OCI-LY3 (cell line): ENCODE measurements around the gene YPEL3.

Experiments
- CTCF ChIP-seq: fragments of 200-600, 300-600 bp; sonication (generic); IDR thresholded peaks from 2 replicates; pipeline ENCODE4 v1.5.1; 2014; ENCODE audit warnings: antibody characterized with exemption, low read length, low read depth
- EZH2phosphoT487 ChIP-seq: fragments of 200-600 bp; shearing (Covaris generic); IDR thresholded peaks from 2 replicates; pipeline ENCODE4 v1.6.1; 2018; ENCODE audit warnings: antibody characterized with exemption, mixed run types, low read depth

- no peak for TF ChIP-seq CTCF
- no peak for TF ChIP-seq EZH2phosphoT487
Observed at GRCh38 chr16:30119428-30119827, 23.4 kb upstream of the YPEL3 start.
